Subcutaneous adipose tissue (tissue), 4 donors: Measurements from ENCODE around the gene GMEB2. TPM values are rescaled to one million over a fixed set of nuclear protein-coding genes. Genes with fewer than 3 reads are reported as not detected.

Experiments
- total RNA-seq, 4 donors: library from RNA; depleted of rRNA; stranded (reverse); fragments of >200 nt; gene quantifications; one replicate each; pipeline ENCODE4 v1.1.0, GENCODE V29; 2016
- TF ChIP-seq, protein P1 (sequence below): fragments of 450-650 bp; IDR thresholded peaks from one replicate; pipeline ENCODE4 v1.5.1; 2016; ENCODE audit warnings: low read depth, mild to moderate bottlenecking, control low read depth, antibody characterized with exemption, moderate library complexity

Gene GMEB2
- total RNA-seq, 4 donors from 2014 or later: 3.6 to 12.8 (median 5.1) TPM

DNA sequence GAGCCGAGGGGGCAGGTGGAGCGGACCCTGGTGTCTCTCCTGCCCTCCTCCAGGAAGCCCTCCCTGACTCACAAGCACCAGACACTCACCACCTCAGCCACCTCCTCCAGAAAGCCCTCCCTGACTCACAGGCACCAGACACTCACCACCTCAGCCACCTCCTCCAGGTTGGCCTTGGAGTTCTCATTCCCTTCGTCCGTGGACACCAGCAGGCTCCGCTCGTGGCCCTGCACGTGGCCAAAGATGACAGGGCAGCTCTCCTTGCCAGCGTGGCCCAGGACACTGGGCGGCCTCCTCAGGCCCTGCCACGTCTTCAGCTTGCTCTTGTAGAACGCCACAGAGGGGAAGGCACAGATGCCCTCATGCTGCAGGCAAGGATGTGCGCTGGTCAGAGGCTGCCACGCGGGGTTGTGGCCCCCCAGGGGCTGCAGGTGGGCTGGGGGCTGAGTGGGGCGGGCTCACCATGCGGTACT, 66.5 kb downstream of the GMEB2 start:
- TF ChIP-seq, protein P1, sequence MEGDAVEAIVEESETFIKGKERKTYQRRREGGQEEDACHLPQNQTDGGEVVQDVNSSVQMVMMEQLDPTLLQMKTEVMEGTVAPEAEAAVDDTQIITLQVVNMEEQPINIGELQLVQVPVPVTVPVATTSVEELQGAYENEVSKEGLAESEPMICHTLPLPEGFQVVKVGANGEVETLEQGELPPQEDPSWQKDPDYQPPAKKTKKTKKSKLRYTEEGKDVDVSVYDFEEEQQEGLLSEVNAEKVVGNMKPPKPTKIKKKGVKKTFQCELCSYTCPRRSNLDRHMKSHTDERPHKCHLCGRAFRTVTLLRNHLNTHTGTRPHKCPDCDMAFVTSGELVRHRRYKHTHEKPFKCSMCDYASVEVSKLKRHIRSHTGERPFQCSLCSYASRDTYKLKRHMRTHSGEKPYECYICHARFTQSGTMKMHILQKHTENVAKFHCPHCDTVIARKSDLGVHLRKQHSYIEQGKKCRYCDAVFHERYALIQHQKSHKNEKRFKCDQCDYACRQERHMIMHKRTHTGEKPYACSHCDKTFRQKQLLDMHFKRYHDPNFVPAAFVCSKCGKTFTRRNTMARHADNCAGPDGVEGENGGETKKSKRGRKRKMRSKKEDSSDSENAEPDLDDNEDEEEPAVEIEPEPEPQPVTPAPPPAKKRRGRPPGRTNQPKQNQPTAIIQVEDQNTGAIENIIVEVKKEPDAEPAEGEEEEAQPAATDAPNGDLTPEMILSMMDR: no peak

DNA sequence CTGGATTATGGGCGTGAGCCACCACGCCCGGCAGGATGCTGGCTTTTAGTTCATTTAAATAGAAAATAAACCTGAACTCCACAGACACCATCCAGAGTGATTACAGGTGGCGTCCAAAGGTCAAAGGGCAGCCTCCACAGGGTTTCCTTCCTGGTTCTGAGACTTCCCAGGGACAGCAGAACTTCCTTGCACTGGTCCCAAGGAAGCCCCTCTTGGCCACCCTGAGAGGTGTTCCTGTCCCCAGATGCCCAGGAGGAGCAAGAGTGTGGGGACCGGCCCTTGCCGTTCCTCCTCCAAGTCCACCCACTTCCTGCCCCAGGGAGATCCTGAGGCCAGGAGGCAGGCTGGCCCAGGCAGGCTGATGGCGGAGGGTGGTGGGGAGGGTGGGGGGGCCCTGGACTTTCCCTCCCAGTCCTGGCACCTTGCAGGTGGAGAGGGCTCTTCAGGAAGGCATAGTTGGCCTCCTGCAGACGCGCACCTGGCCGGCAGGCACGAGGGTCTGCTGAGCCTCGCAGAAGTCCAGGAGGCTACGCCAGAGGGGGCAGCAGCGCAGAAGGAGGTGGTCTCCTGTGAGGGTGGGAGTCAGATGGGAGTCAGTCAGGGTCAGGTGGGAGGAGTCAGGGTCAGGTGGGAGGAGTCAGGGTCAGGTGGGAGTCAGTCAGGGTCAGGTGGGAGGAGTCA, 68.0 kb downstream of the GMEB2 start:
- TF ChIP-seq, protein P1: no peak

DNA sequence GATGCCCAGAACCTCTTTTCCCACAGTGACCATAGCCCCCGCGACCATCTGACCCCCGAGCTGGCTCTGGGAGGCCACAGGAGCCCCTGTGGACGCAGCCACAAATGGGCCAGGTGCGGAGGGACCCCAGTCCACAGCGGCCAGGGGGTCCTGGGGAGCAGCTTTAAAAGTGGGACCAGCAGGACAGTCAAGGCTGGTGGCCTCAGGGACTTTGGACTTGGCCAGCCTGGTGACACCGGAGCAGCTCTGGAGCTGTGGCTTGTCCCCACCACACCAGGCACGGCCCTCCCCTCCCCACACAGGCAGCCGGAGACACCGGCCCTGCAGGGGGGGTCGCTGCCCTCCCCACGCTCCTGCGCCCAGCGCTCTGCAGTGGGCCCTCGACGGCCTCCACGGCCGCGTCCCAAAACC, 69.4 kb downstream of the GMEB2 start:
- TF ChIP-seq, protein P1: no peak

DNA sequence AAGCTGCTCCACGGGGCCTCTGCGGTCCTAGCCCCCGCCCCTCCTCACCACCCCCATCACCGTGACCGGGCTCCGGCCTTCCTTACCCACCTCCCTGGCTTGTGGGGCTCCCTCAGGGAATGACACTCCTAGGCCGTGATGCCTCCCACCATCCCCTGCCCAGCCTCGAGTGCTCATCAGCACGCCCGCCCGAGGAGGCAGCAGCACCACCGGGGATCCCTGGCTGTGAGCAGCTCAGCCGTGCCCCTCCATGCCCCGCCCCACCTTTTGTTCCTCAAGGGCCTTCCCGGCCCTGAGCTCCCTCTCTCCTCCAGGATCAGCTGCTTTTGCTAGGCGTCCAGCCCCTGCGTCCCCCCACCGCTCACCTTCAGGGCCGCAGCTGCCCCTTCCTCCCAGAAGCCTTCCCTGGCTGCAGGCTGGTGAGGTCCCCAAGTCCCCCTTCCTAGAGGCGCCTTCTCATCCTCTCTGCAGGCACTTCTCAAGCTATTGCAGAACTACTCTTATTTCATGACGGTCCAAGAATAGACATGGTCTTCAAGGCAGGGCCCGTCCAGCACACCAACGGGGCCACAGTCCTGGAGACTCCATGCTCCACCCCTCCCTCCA, 69.9 kb downstream of the GMEB2 start:
- TF ChIP-seq, protein P1: no peak

DNA sequence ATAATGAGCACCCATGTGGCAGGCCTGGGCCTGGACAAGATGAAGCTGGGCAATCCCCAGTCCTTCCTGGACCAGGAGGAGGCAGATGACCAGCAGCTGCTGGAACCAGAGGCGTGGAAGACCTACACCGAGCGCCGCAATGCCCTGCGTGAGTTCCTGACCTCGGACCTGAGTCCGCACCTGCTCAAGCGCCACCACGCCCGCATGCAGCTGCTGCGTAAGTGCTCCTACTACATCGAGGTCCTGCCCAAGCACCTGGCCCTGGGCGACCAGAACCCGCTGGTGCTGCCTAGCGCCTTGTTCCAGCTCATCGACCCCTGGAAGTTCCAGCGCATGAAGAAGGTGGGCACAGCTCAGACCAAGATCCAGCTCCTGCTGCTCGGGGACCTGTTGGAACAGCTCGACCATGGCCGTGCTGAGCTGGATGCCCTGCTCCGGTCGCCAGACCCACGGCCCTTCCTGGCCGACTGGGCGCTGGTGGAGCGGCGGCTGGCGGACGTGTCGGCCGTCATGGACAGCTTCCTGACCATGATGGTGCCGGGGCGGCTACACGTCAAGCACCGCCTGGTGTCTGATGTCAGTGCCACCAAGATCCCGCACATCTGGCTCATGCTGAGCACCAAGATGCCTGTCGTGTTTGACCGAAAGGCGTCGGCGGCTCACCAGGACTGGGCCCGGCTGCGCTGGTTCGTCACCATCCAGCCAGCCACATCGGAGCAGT, 71.1 kb downstream of the GMEB2 start:
- TF ChIP-seq, protein P1: no peak

DNA sequence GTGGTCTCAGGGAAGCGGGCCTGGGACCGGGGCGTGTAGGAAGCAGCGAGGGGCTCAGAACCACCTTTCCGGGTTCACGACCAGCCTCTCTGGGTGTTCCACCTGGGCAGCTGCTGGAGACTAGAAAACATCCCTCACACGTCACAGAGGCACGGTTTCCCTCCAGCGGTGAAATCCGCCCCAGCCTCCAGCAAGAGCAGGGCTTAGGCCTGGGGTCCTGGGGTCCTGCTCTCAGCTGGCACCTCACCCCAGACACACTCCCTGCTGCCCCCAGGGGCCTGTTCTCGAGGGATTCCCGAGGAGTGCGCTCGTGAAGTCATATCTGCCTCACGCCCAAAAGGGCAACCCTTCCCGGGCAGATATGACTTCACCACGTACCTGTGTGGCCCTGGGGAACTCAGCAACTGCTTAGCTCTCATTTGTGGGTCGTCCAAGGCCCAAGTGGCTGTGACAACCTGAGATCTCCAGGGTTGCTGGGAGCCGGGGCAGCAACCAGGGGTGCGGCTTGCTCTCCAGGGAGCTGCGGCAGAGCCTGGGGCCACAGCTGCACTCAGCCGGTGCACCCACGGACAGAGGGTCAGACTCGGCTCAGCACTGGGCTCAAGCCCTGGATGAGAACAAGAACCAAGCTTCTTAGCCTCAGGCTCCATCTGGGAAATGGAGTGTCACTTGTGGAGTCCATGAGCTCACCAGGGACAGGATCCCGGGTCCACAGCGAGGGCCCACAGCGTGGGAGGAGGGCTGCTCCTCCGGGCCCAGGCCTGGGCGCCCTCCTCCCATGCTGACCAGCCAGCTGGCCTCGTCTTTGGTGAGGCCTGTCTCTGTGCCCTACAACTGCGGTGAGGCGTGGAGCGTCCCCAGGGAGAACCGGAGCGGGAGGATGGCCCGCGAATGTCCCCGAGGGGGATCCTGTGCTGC, 72.3 kb downstream of the GMEB2 start:
- TF ChIP-seq, protein P1: no peak
